ENCODE results near the gene APBB1IP. TPM values are rescaled to one million over a fixed set of nuclear protein-coding genes. Genes with fewer than 3 reads are reported as not detected.

Gene APBB1IP
- total and polyA plus RNA-seq, 2 of the 8 experiments (the other 6 are each of a cell fraction or from before 2014, with no cell fraction given), result 0.05 TPM; not detected in 1

DNA sequence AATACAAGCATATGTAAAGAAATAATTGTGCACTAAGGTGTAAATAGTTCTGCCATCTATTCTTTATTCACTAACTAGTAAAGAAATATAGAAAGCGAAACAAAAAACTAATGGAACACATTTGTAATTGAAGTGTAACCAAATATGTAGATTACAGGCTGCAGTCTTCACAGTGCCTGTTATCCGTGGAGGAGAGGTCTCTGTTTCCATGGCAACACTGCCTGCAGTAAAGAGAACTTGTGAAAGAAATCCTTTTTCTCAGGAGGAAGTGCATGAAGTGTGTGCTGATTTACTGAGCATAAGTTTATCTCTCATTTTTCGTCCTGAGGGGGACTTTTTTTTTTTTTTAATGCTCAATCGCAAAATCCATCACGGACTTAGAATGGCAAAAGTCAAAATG, 102.5 kb downstream of the APBB1IP start:
- Histone ChIP-seq H3K9ac (replicated peaks in 1 of 4; ENCODE audit: extremely low read depth in 1 of 4, low read depth in 3 of 4, low read length in 3 of 4) (no peak overlapping the region), H3K14ac (ENCODE audit: insufficient read length) (no peak overlapping the region), H4K91ac (replicated peaks; ENCODE audit: insufficient read length, low read length) (no peak overlapping the region), H3K18ac (ENCODE audit: extremely low read depth, low read length) (no peak overlapping the region), H2BK120ac (replicated peaks; ENCODE audit: low read depth, low read length) (no peak overlapping the region), H4K20me1 (replicated peaks in 1 of 2; ENCODE audit: control insufficient read depth in 1 of 2, insufficient read depth in 2 of 2, low read length in 2 of 2) (no peaks in the 10 kb centered on the region), H3K27ac (ENCODE audit: low read depth, low read length) (no peak overlapping the region), H3K23ac (ENCODE audit: insufficient read length) (no peak overlapping the region), H3K4me3 (ENCODE audit: extremely low read depth in 1 of 4, insufficient read depth in 2 of 4, low read depth in 3 of 4, low read length in 4 of 4) (no peak overlapping the region), H3K4me1 (replicated peaks in 1 of 4; ENCODE audit: control insufficient read depth in 3 of 4, insufficient read depth in 4 of 4, low read length in 3 of 4) (no peaks in the 10 kb centered on the region), H3K79me2 (ENCODE audit: control insufficient read depth in 1 of 2, insufficient read depth in 2 of 2, low read length in 2 of 2) (no peaks in the 10 kb centered on the region), H3K79me1 (ENCODE audit: low read depth, low read length) (no peaks in the 10 kb centered on the region), H3K27me3 (replicated peaks in 1 of 4; ENCODE audit: control insufficient read depth in 3 of 4, extremely low read depth in 1 of 4, insufficient read depth in 3 of 4, low read length in 3 of 4) (no peaks in the 10 kb centered on the region), H3K36me3 (ENCODE audit: control insufficient read depth in 2 of 4, insufficient read depth in 4 of 4, low read length in 3 of 4) (no peaks in the 10 kb centered on the region), H3K4ac (replicated peaks; ENCODE audit: insufficient read length, low read depth, low read length) (no peak overlapping the region), H3K9me3 (ENCODE audit: insufficient read depth in 2 of 2, low read depth in 1 of 2, low read length in 1 of 2) (no peaks in the 10 kb centered on the region), H3K56ac (replicated peaks; ENCODE audit: insufficient read length, low read depth, low read length) (no peak overlapping the region), H2BK20ac (ENCODE audit: low read length) (no peak overlapping the region), H2BK15ac (ENCODE audit: low read length) (no peak overlapping the region), H3K23me2 (ENCODE audit: low read depth, low read length) (no peaks in the 10 kb centered on the region), H4K8ac (ENCODE audit: extremely low read depth, insufficient read depth, low read length) (no peak overlapping the region), H2BK5ac (ENCODE audit: low read depth, low read length) (no peak overlapping the region), H2AK5ac (ENCODE audit: low read depth, low read length) (no peak overlapping the region), H2BK12ac (ENCODE audit: low read depth, low read length) (no peak overlapping the region), H4K5ac (ENCODE audit: insufficient read length, low read depth, low read length) (no peak overlapping the region), H3K4me2 (ENCODE audit: insufficient read depth in 1 of 2, low read depth in 2 of 2, low read length in 2 of 2) (no peak overlapping the region), H2AFZ (ENCODE audit: low read length) (no peak overlapping the region)
- POLR2A ChIA-PET (ENCODE audit: partially characterized antibody), result no interaction called here
- 53% methylated on average over 5 of the region's 5 CpGs; no CpG with 5 or more reads in 1 of the 2 experiments for WGBS, 2 experiments (ENCODE audit: extremely low coverage in 1 of 2, insufficient coverage in 1 of 2, insufficient read length in 1 of 2, insufficient replicate concordance in 2 of 2, low coverage in 1 of 2, low lambda C conversion rate in 2 of 2, missing lambda C conversion rate in 1 of 2)
- FAIRE-seq (no peak), DNase-seq (ENCODE audit: low read depth in 1 of 2, low spot score in 2 of 2) (no peak)
- CTCF ChIA-PET (ENCODE audit: partially characterized antibody), result interaction anchor here (1.0 kb wide), 1 partner anchor 532 kb away, joined by 3 read pairs; no protein-coding TSS in a partner anchor
- TF ChIP-seq SRF (IDR thresholded peaks at IDR 0.05; ENCODE audit: low read depth, low read length) (no peak), TEAD4 (IDR thresholded peaks at IDR 0.05; ENCODE audit: low read depth, low read length) (no peak), JUND (IDR thresholded peaks at IDR 0.05; ENCODE audit: low read length) (no peak)
- TF ChIP-seq, protein P1, sequence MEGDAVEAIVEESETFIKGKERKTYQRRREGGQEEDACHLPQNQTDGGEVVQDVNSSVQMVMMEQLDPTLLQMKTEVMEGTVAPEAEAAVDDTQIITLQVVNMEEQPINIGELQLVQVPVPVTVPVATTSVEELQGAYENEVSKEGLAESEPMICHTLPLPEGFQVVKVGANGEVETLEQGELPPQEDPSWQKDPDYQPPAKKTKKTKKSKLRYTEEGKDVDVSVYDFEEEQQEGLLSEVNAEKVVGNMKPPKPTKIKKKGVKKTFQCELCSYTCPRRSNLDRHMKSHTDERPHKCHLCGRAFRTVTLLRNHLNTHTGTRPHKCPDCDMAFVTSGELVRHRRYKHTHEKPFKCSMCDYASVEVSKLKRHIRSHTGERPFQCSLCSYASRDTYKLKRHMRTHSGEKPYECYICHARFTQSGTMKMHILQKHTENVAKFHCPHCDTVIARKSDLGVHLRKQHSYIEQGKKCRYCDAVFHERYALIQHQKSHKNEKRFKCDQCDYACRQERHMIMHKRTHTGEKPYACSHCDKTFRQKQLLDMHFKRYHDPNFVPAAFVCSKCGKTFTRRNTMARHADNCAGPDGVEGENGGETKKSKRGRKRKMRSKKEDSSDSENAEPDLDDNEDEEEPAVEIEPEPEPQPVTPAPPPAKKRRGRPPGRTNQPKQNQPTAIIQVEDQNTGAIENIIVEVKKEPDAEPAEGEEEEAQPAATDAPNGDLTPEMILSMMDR (IDR thresholded peaks at IDR 0.05; ENCODE audit: control extremely low read depth in 1 of 3, insufficient read depth in 1 of 3, low read depth in 1 of 3, low read length in 3 of 3), result no peak

All from H1 (cell line).